Stimulated activated naive CD4-positive, alpha-beta T cell (primary cell): ENCODE measurements around the gene LSR.

ENCODE experiments used
- DNase-seq, 6 experiments: peaks; one replicate each; lab custom pipeline; 2025; lab: John Stamatoyannopoulos, UW

The LSR gene

GRCh38 chr19:35299523-35300338, 50.9 kb downstream of the LSR start:
- DNase-seq, result peak in 1 of 6 experiments; percentile 8

- no peak for DNase-seq
Observed at GRCh38 chr19:35300339-35300649, 51.5 kb downstream of the LSR start.

- no peak for DNase-seq
Observed at GRCh38 chr19:35301961-35302360, 53.2 kb downstream of the LSR start.

GRCh38 chr19:35302446-35302845, 53.6 kb downstream of the LSR start:
- no peak for DNase-seq

GRCh38 chr19:35303357-35303915, 54.6 kb downstream of the LSR start:
- no peak for DNase-seq

GRCh38 chr19:35304036-35304435, 55.2 kb downstream of the LSR start:
- DNase-seq, result no peak

GRCh38 chr19:35305181-35305580, 56.4 kb downstream of the LSR start:
- no peak for DNase-seq

GRCh38 chr19:35306473-35307246, 57.9 kb downstream of the LSR start:
- DNase-seq, result no peak

- no peak for DNase-seq
Observed at GRCh38 chr19:35307931-35308330, 59.1 kb downstream of the LSR start.

- no peak for DNase-seq
Observed at GRCh38 chr19:35308910-35309309, 60.1 kb downstream of the LSR start.

GRCh38 chr19:35309481-35310279, 60.9 kb downstream of the LSR start:
- DNase-seq, result no peak

- DNase-seq, result no peak
Observed at GRCh38 chr19:35310331-35310730, 61.5 kb downstream of the LSR start.

- DNase-seq, result no peak
Observed at GRCh38 chr19:35310811-35311465, 62.1 kb downstream of the LSR start.

GRCh38 chr19:35311901-35312665, 63.3 kb downstream of the LSR start:
- DNase-seq, result no peak

GRCh38 chr19:35313587-35313986, 64.8 kb downstream of the LSR start:
- DNase-seq, result no peak

GRCh38 chr19:35314031-35314430, 65.2 kb downstream of the LSR start:
- no peak for DNase-seq

- no peak for DNase-seq
Observed at GRCh38 chr19:35314858-35315470, 66.2 kb downstream of the LSR start.

GRCh38 chr19:35315883-35316282, 67.1 kb downstream of the LSR start:
- DNase-seq, result no peak

- no peak for DNase-seq
Observed at GRCh38 chr19:35316560-35316959, 67.8 kb downstream of the LSR start.
